NOMO-1 (cell line): ENCODE results near the gene CCL23.
"Not testable (repeated sequence)": the region's sequence is repeated elsewhere in the genome, so short reads cannot be mapped to it uniquely, and the experiment has no call there.

ENCODE experiments used
- DNase-seq, 2 experiments: peaks; one replicate each; lab custom pipeline; 2025; ENCODE audit not compliant: unreplicated experiment in 2 of 2; lab: John Stamatoyannopoulos, UW

CCL23 gene

GRCh38 chr17:36008998-36009665 lies 8.6 kb downstream of the CCL23 start:
- DNase-seq = no peak

- DNase-seq = peak in 1 of 2 experiments; percentile 21
Observed at GRCh38 chr17:36004594-36005108, 13.1 kb downstream of the CCL23 start.

- no peak for DNase-seq
Observed at GRCh38 chr17:36002631-36003030, 15.1 kb downstream of the CCL23 start.

GRCh38 chr17:36001862-36002603 lies 15.7 kb downstream of the CCL23 start:
- no peak for DNase-seq

- no peak for DNase-seq
Observed at GRCh38 chr17:36001110-36001771, 16.5 kb downstream of the CCL23 start, which contains the start of gene CCL15. TSS of gene CCL15 (minus strand) at chr17:36001553. CDS start at chr17:36001492, 61 bp downstream.

- no peak for DNase-seq
Observed at GRCh38 chr17:36000732-36001109, 17.1 kb downstream of the CCL23 start.

- no peak for DNase-seq
Observed at GRCh38 chr17:35998756-35999155, 19.0 kb downstream of the CCL23 start.

DNA sequence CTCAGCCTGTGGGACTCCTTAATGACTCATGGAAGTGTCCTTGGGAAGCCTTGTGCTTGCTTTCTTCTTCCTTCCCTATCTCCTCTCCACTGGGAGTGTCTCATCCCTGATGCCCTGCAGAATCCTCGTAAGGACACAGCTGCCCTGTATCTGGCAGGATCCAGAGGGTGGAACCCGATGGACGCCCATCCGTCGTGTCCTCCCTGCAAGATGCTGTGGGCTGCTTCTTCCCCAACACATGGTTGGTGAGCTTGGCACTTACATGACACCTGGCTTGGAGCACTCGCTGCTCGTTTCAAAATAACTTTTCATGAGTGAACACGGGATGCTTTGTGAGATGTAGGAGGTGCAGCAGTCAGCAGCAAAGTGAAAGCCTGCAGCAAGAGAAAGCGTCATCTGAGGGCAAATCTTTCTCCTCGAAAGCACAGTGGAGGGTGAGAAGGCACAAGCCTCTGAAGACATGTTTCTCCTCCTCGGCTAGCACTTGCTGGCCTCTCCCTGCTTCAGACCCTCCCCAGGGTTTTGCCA lies 19.7 kb downstream of the CCL23 start:
- DNase-seq = no peak

- DNase-seq = not testable (repeated sequence)
Observed at GRCh38 chr17:35995346-35995745, 22.4 kb downstream of the CCL23 start.

DNA sequence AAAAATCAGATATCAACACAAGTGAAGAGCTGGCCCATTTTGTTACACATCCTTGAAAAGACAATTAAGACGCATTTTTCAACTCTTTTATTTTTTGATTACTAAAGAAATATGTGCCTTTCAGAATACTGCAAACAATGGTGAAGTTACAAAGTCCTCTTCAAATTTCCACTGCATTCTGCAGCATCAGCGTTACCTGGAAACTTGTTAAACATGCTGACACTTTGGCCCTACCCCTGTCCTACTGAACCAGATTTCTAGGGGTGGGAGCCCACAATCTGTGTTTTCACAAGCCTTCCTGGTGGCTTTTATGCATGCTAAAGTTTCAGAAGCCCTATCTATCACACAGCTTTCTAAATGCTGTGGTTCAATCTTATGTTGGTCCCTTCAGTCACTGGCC lies 26.7 kb downstream of the CCL23 start:
- DNase-seq = no peak

- DNase-seq = no peak
Observed at GRCh38 chr17:35988164-35988563, 29.6 kb downstream of the CCL23 start.

GRCh38 chr17:35986643-35987042 lies 31.1 kb downstream of the CCL23 start, which contains the start of gene CCL14:
TSS of gene CCL14 (minus strand) at chr17:35986729. CDS start at chr17:35986649, 80 bp downstream.
- DNase-seq = no peak

GRCh38 chr17:35984140-35984539 lies 33.6 kb downstream of the CCL23 start:
- no peak for DNase-seq

GRCh38 chr17:35982409-35983191 lies 35.2 kb downstream of the CCL23 start:
- DNase-seq = no peak

DNA sequence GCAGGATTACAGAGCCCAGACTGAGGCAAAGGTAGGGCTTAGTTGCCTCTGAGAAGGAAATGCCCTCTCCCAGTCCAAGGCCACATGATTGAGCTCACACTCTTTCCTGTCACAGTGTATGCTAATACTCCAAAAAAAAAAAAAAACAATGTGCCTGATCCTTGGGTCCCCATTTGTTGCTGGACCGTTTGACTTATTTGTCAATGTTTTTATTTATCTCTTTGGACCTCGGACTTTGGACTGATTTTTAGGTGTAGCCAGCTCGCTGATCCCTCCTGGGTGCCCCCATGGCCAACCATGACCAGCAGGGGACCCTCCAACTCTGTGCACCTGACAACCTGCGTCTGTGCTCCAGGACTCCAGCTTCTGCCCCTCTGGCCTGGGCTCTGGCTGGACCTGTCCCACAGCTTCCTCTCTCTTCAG lies 35.9 kb downstream of the CCL23 start:
- DNase-seq = no peak

DNA sequence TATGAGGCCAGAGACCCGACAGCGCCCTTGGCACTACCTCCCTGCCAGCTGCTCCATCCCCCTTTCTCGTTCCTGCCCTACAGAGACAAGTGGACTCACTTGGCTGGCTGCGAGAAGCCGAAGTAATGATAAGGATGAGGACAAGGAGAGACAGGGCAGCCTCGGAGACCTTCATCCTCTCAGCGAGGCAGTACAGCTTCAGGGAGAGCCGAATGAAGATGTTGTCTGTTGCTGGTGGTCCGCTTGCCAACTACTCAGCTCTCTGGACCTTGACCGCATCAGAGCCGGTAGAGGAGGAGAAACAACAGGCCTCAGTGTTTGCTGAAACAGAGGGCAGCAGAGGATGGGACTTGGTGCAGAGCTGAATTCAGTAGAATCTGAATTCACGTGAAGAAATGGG lies 36.5 kb downstream of the CCL23 start, which contains the start of gene CCL16:
Gene CCL16, minus strand, starts transcription at position 252 of the 400 bp plus-strand sequence. Its CDS starts 77 bp downstream, at position 175.
- DNase-seq = no peak

- DNase-seq = no peak
Observed at GRCh38 chr17:35978346-35978745, 39.4 kb downstream of the CCL23 start.

GRCh38 chr17:35977509-35977908 lies 40.3 kb downstream of the CCL23 start:
- no peak for DNase-seq

GRCh38 chr17:35973333-35974260 lies 44.2 kb downstream of the CCL23 start:
- no peak for DNase-seq
